ENCODE data around the gene CHCHD6.

DNA sequence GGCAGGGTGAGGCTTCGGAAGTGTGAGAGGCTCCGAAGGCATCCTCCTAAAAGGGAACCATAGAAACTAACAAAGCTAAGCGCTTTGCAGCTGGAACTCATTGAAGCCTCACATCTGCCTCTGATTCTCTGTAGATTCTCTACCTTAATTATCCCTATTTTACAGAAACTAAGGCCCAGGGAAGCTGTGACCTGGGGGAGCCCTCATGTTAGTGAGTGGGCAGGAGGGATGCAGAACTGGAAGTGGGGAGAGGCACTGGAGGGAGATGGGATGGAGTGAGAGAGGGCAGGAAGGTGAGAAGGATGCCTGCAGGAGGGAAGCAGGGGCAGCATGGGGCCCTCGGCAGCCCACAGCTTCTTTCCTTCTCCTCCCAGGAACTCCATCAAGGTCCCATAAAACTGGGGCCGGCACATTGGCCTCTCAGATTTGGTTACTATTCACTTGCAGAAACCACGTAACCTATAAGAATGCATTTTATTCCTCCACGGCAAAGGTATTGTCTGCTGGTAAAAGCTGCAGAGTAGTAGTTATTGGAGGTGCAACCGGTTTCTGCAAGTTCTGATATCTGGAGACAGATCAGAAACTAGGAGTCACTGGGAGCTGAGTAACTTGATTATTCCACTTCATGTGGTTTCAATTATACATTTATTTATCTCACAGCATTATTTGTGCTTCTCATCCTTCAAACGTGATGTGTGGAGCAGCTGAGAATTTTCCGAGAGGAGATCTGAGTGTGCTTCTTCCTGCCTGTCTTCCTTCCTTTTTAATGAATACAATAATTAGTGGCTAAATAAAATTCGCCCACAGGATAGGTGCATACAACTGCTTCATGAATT, 24.0 kb upstream of the CHCHD6 start:
- TF ChIP-seq POLR2A (IDR thresholded peaks at IDR 0.05; ENCODE audit: low read depth, low read length), result no peak
- no peak for TF ChIP-seq POLR2AphosphoS5 (IDR thresholded peaks at IDR 0.05; ENCODE audit: insufficient read depth, low read depth, low read length)
- TF ChIP-seq, protein P1, sequence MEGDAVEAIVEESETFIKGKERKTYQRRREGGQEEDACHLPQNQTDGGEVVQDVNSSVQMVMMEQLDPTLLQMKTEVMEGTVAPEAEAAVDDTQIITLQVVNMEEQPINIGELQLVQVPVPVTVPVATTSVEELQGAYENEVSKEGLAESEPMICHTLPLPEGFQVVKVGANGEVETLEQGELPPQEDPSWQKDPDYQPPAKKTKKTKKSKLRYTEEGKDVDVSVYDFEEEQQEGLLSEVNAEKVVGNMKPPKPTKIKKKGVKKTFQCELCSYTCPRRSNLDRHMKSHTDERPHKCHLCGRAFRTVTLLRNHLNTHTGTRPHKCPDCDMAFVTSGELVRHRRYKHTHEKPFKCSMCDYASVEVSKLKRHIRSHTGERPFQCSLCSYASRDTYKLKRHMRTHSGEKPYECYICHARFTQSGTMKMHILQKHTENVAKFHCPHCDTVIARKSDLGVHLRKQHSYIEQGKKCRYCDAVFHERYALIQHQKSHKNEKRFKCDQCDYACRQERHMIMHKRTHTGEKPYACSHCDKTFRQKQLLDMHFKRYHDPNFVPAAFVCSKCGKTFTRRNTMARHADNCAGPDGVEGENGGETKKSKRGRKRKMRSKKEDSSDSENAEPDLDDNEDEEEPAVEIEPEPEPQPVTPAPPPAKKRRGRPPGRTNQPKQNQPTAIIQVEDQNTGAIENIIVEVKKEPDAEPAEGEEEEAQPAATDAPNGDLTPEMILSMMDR (IDR thresholded peaks at IDR 0.05; ENCODE audit: extremely low read depth in 1 of 2, insufficient read depth in 1 of 2, low read depth in 1 of 2, low read length in 2 of 2), result no peak
- TF ChIP-seq, protein P2, sequence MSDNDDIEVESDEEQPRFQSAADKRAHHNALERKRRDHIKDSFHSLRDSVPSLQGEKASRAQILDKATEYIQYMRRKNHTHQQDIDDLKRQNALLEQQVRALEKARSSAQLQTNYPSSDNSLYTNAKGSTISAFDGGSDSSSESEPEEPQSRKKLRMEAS (IDR thresholded peaks at IDR 0.05; ENCODE audit: insufficient read depth, insufficient read length), result no peak
- no peak for TF ChIP-seq EZH2 (IDR thresholded peaks at IDR 0.05; ENCODE audit: borderline replicate concordance, low read depth, low read length, severe bottlenecking)
- no peak for TF ChIP-seq JUN (IDR thresholded peaks at IDR 0.05; ENCODE audit: borderline replicate concordance, insufficient read depth, insufficient read length, low read depth)
- no peak for TF ChIP-seq MYC (IDR thresholded peaks at IDR 0.05; ENCODE audit: low read depth, low read length)
- no peak for TF ChIP-seq GATA2 (IDR thresholded peaks at IDR 0.05; ENCODE audit: insufficient read depth, insufficient read length, low read depth, low read length)
- no peak for TF ChIP-seq FOS (IDR thresholded peaks at IDR 0.05; ENCODE audit: borderline replicate concordance, insufficient read depth, low read length)

Data from endothelial cell of umbilical vein (primary cell).